Peyer's patch (tissue), 4 donors: ENCODE data around the gene PAFAH1B1. TPM values are rescaled to one million over a fixed set of nuclear protein-coding genes. Genes with fewer than 3 reads are reported as not detected.
"Not testable (repeated sequence)": the region's sequence is repeated elsewhere in the genome, so short reads cannot be mapped to it uniquely, and the experiment has no call there.

Experiments used
- DNase-seq, 3 donors: peaks; one replicate each; pipeline ENCODE4 v3.0.0-alpha.2; 2017 to 2019
- H3K27ac ChIP-seq, 4 donors: fragments of 200-600 bp; sonication (generic); one replicate each; pipeline ENCODE4 v1.5.1; 2016 to 2019
- H3K27me3 ChIP-seq, 2 donors: fragments of 200-600 bp; sonication (generic); one replicate each; pipeline ENCODE4 v1.5.1; 2019
- H3K36me3 ChIP-seq, 3 donors: fragments of 200-600 bp; sonication (generic); one replicate each; pipeline ENCODE4 v1.5.1; 2016 to 2019
- H3K4me1 ChIP-seq, 4 donors: fragments of 200-600 bp; sonication (generic); one replicate each; pipeline ENCODE4 v1.5.1; 2016 to 2019
- H3K4me3 ChIP-seq, 4 donors: fragments of 200-600 bp; sonication (generic); 1 replicate in 3 of 4; 2 replicates in 1 of 4; pipeline ENCODE4 v1.5.1; 2016 to 2019; ENCODE audit warnings: mild to moderate bottlenecking in 1 of 4
- H3K9me3 ChIP-seq, 4 donors: fragments of 200-600 bp; sonication (generic); one replicate each; pipeline ENCODE4 v1.5.1; 2016 to 2019; ENCODE audit warnings: mild to moderate bottlenecking in 1 of 4
- CTCF ChIP-seq, 6 experiments: fragments of 450-650 bp in 4 of 6; fragments of 200-600 bp in 2 of 6; sonication (generic) in 1 of 6; IDR thresholded peaks; one replicate each; pipeline ENCODE4 v1.5.1; 2017 to 2019; ENCODE audit warnings: antibody characterized with exemption in 6 of 6, mild to moderate bottlenecking in 3 of 6, moderate library complexity in 1 of 6
- POLR2A ChIP-seq, 2 donors: fragments of 450-650 bp; IDR thresholded peaks; one replicate each; pipeline ENCODE4 v1.5.1; 2017; ENCODE audit warnings: antibody characterized with exemption in 2 of 2, mild to moderate bottlenecking in 2 of 2, moderate library complexity in 2 of 2
- total RNA-seq, 4 donors: library from RNA; depleted of rRNA; stranded (reverse); fragments of >200 nt; gene quantifications; one replicate each; pipeline ENCODE4 v1.1.0, GENCODE V29; 2016

The PAFAH1B1 gene
- total RNA-seq, 4 donors from 2014 or later = 131 to 281 (median 141) TPM

DNA sequence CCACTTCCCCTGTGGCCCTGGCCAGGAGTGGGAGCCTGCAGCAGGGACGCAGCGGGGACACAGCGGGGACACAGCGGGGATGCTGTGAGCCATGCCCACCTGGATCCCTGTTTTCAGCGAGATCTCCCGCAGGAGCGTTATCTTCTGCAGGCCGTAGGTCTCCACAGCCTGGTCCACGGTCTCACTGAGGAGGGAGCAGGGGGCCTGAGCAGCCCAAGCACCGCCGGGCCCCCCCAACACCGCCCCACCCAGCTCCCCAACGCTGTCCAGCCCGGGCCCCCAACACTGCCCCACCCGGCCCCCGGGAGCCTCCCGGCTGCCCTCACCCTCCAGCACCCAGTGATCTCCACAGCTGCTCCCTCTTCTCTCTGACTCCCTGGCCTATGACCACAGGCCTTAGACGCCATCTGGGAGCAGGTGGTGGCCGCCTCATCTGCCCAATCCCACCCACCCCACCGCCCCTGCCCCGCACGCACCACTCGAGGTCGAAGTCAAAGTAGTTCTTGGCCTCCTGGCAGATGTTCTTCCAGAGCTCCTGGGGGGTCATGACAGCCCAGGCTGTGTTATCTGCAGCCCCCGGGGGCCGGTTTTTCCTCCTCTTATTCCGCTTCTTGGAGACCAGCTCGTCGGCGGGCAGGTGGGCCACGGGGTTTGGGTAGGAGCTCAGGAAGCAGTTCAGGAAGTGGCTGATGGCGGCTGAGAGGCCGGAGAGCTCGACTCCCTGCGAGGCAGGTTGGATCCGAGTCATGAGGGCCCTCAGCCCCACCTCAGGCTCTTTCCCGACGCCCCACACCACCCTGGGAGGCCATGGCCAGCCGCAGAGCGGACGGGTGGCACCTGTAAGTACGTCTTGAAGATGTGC, 101.2 kb downstream of the PAFAH1B1 start:
- peak in 2 of 3 donors; percentile 42 for DNase-seq
- no peaks in the 10 kb centered on the region for H3K4me1 ChIP-seq
- H3K27ac ChIP-seq = no peak overlapping the region
- TF ChIP-seq POLR2A (IDR thresholded peaks at IDR 0.05) = no peak
- TF ChIP-seq CTCF (IDR thresholded peaks at IDR 0.05) = no peak
- no peaks in the 10 kb centered on the region for H3K27me3 ChIP-seq
- H3K36me3 ChIP-seq = peaks cover 0 to 96% (median 0%) of the 10 kb centered on the region in 3 donors
- H3K4me3 ChIP-seq = no peak overlapping the region
- no peaks in the 10 kb centered on the region for H3K9me3 ChIP-seq

GRCh38 chr17:2695243-2695960, 101.9 kb downstream of the PAFAH1B1 start:
- no peaks in the 10 kb centered on the region for H3K9me3 ChIP-seq
- peak in 2 of 3 donors; percentile 31 to 42 for DNase-seq
- TF ChIP-seq POLR2A (IDR thresholded peaks at IDR 0.05) = no peak
- TF ChIP-seq CTCF (IDR thresholded peaks at IDR 0.05) = no peak
- no peak overlapping the region for H3K4me3 ChIP-seq
- no peaks in the 10 kb centered on the region for H3K27me3 ChIP-seq
- H3K36me3 ChIP-seq = peaks cover 0 to 95% (median 0%) of the 10 kb centered on the region in 3 donors
- no peak overlapping the region for H3K27ac ChIP-seq
- H3K4me1 ChIP-seq = no peaks in the 10 kb centered on the region

- Histone ChIP-seq H3K4me3 (no peak overlapping the region), H3K36me3 (peaks cover 0 to 95% (median 0%) of the 10 kb centered on the region in 3 donors)
Observed at GRCh38 chr17:2695961-2696760, 102.7 kb downstream of the PAFAH1B1 start.

DNA sequence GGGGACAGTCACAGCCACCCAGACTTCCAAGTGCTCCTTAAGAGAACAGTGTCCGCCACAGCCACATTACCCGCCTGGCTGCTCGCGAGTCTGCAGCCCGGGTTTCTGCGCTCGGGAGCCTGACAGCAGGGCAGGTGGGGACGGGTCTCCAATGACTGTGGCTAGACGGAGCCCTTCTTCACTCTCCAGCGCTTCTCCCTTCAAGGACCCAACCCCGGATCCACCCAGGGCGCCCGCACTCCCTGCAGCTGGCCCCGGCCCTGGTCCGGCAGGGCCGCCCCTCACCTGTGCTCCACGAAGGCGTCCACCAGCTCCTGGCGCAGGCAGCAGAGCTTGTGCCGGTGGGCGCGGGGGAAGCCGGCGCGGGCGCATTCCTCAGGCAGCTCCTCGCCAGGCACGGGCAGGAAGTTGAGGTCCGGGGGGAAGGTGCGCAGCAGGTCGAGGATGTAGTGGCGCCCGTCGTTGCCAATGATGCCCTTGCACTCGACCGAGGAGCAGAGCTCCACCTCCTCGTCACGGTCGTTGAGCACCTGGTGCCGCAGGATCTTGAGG, 104.2 kb downstream of the PAFAH1B1 start:
- Histone ChIP-seq H3K4me3 (no peak overlapping the region), H3K36me3 (peaks cover 0 to 97% (median 0%) of the 10 kb centered on the region in 3 donors), H3K27me3 (no peaks in the 10 kb centered on the region), H3K9me3 (no peaks in the 10 kb centered on the region), H3K27ac (no peak overlapping the region), H3K4me1 (no peaks in the 10 kb centered on the region)
- no peak for TF ChIP-seq CTCF (IDR thresholded peaks at IDR 0.05)
- no peak for TF ChIP-seq POLR2A (IDR thresholded peaks at IDR 0.05)
- DNase-seq = peak in 2 of 3 donors; percentile 41 to 47

More at GRCh38 chr17:2695961-2696760, 102.7 kb downstream of the PAFAH1B1 start:
- Histone ChIP-seq H3K4me1 (no peaks in the 10 kb centered on the region), H3K27me3 (no peaks in the 10 kb centered on the region), H3K9me3 (no peaks in the 10 kb centered on the region), H3K27ac (no peak overlapping the region)
- TF ChIP-seq POLR2A (IDR thresholded peaks at IDR 0.05) = no peak
- no peak for TF ChIP-seq CTCF (IDR thresholded peaks at IDR 0.05)
- DNase-seq = peak in 2 of 3 donors; percentile 44 to 46

- H3K4me1 ChIP-seq, H3K27me3 ChIP-seq, H3K4me3 ChIP-seq, H3K9me3 ChIP-seq, H3K27ac ChIP-seq: not testable (repeated sequence)
- DNase-seq = peak in 2 of 3 donors; percentile 18 to 37
- peaks cover 0 to 98% (median 0%) of the 10 kb centered on the region in 3 donors for H3K36me3 ChIP-seq
Observed at GRCh38 chr17:2699216-2699805, 105.9 kb downstream of the PAFAH1B1 start.
